Lower leg skin (tissue), 3 donors: ENCODE data around the gene ARHGAP4.

ENCODE experiments used
- CTCF ChIP-seq, 3 donors: fragments of 450-650 bp; IDR thresholded peaks; one replicate each; pipeline ENCODE4 v1.5.1; 2016; ENCODE audit warnings: antibody characterized with exemption in 3 of 3, mild to moderate bottlenecking in 3 of 3, moderate library complexity in 2 of 3
- POLR2A ChIP-seq, 2 donors: fragments of 450-650 bp; IDR thresholded peaks; one replicate each; pipeline ENCODE4 v1.6.1; 2016 to 2017; ENCODE audit warnings: antibody characterized with exemption in 2 of 2, mild to moderate bottlenecking in 1 of 2, moderate library complexity in 1 of 2

- TF ChIP-seq CTCF (IDR thresholded peaks at IDR 0.05) (no peak), POLR2A (IDR thresholded peaks at IDR 0.05) (no peak)
These were observed 34.0 kb upstream of the ARHGAP4 start for GRCh38 chrX:153960077-153960476.
